DOHH2 (cell line): ENCODE measurements around the gene NLK.
"Not testable (repeated sequence)": the region's sequence is repeated elsewhere in the genome, so short reads cannot be mapped to it uniquely, and the experiment has no call there.

Experiments
- H3F3A ChIP-seq: fragments of 200-600 bp; sonication (generic), shearing (Covaris generic); 2 replicates; pipeline ENCODE4 v1.6.0; 2016; ENCODE audit warnings: antibody characterized with exemption, mild to moderate bottlenecking; ENCODE audit not compliant: control insufficient read depth, insufficient read depth
- H3K27ac ChIP-seq: fragments of 200-600 bp; sonication (generic); 2 replicates; pipeline ENCODE4 v1.5.1; 2014; ENCODE audit warnings: low read depth, mild to moderate bottlenecking, low read length, moderate library complexity
- H3K27me3 ChIP-seq: fragments of 200-600 bp; sonication (generic); 2 replicates; pipeline ENCODE4 v1.6.1; 2014; ENCODE audit warnings: mild to moderate bottlenecking, low read length, mixed read lengths; ENCODE audit not compliant: control insufficient read depth
- H3K36me3 ChIP-seq: fragments of 200-600 bp; sonication (generic); 2 replicates; pipeline ENCODE4 v1.6.1; 2014; ENCODE audit warnings: mild to moderate bottlenecking, low read length, moderate library complexity, mixed read lengths; ENCODE audit not compliant: control insufficient read depth
- H3K4me1 ChIP-seq: fragments of 200-600 bp; sonication (generic); 2 replicates; pipeline ENCODE4 v1.6.1; 2014; ENCODE audit warnings: mild to moderate bottlenecking, low read length, mixed read lengths; ENCODE audit not compliant: control insufficient read depth
- H3K4me2 ChIP-seq: fragments of 200-600 bp; sonication (generic); 2 replicates; pipeline ENCODE4 v1.6.0; 2014; ENCODE audit warnings: mild to moderate bottlenecking, low read length, moderate library complexity
- H3K4me3 ChIP-seq: fragments of 200-600 bp; sonication (generic); 2 replicates; pipeline ENCODE4 v1.5.1; 2014; ENCODE audit warnings: mild to moderate bottlenecking, low read length, mixed read lengths
- H3K79me2 ChIP-seq: fragments of 200-600 bp; sonication (generic); 2 replicates; pipeline ENCODE4 v1.6.1; 2014; ENCODE audit warnings: mild to moderate bottlenecking, low read length, mixed read lengths; ENCODE audit not compliant: control insufficient read depth
- H3K9me2 ChIP-seq: fragments of 200-600 bp; sonication (generic); replicated peaks from 2 replicates; pipeline ENCODE4 v1.6.1; 2014; ENCODE audit warnings: mild to moderate bottlenecking, low read length, mixed read lengths; ENCODE audit not compliant: control insufficient read depth
- H3K9me3 ChIP-seq: fragments of 200-600 bp; sonication (generic); 2 replicates; pipeline ENCODE4 v1.6.1; 2014; ENCODE audit warnings: antibody characterized with exemption, low read length, mixed read lengths; ENCODE audit not compliant: control insufficient read depth, insufficient read depth
- H4K20me1 ChIP-seq: fragments of 200-600 bp; sonication (generic); 2 replicates; pipeline ENCODE4 v1.6.0; 2014; ENCODE audit warnings: low read depth, mild to moderate bottlenecking, antibody characterized with exemption, low read length, moderate library complexity; ENCODE audit not compliant: control insufficient read depth, insufficient read depth
- EZH2phosphoT487 ChIP-seq: fragments of 200-600 bp; sonication (generic); IDR thresholded peaks from 2 replicates; pipeline ENCODE4 v1.6.1; 2017; ENCODE audit warnings: borderline replicate concordance, mild to moderate bottlenecking, antibody characterized with exemption, low read length, moderate library complexity, mixed read lengths
- TF ChIP-seq, protein P1 (sequence below): fragments of 200-600 bp; sonication (generic); IDR thresholded peaks from one replicate; pipeline ENCODE4 v1.5.1; 2014; ENCODE audit warnings: antibody characterized with exemption, mild to moderate bottlenecking, low read depth, low read length; ENCODE audit not compliant: poor library complexity, severe bottlenecking

The NLK gene

DNA sequence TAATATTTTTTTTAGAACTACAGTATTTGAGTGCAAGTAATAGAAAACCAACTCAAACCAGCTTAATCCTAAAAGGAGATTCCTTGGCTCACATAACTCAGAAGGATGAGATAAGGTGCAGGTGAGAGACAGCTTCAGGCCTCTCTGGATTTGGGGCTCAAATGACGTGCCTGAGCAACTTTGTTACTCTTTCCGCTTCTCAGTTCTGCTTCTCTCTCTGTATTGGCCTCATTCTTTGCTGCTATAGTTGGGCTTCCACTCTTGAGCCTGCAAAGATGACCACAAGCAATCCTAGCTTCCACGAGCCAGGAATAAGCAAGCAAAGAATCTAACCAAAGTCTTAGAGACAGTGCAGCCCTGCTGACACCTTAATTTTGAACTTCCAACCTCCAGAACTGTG is 45.0 kb upstream of the NLK start:
- Histone ChIP-seq H3K9me3 (no peaks in the 10 kb centered on the region), H3F3A (no peaks in the 10 kb centered on the region), H3K27ac (no peak overlapping the region), H3K36me3 (no peaks in the 10 kb centered on the region), H3K79me2 (no peaks in the 10 kb centered on the region), H4K20me1 (no peaks in the 10 kb centered on the region), H3K4me1 (no peaks in the 10 kb centered on the region), H3K27me3 (peaks cover 3% of the 10 kb centered on the region; the same call in 1 of the 2 replicates), H3K9me2 (no peaks in the 10 kb centered on the region), H3K4me3 (no peak overlapping the region), H3K4me2 (no peak overlapping the region)
- TF ChIP-seq, protein P1, sequence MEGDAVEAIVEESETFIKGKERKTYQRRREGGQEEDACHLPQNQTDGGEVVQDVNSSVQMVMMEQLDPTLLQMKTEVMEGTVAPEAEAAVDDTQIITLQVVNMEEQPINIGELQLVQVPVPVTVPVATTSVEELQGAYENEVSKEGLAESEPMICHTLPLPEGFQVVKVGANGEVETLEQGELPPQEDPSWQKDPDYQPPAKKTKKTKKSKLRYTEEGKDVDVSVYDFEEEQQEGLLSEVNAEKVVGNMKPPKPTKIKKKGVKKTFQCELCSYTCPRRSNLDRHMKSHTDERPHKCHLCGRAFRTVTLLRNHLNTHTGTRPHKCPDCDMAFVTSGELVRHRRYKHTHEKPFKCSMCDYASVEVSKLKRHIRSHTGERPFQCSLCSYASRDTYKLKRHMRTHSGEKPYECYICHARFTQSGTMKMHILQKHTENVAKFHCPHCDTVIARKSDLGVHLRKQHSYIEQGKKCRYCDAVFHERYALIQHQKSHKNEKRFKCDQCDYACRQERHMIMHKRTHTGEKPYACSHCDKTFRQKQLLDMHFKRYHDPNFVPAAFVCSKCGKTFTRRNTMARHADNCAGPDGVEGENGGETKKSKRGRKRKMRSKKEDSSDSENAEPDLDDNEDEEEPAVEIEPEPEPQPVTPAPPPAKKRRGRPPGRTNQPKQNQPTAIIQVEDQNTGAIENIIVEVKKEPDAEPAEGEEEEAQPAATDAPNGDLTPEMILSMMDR: no peak
- TF ChIP-seq EZH2phosphoT487: no peak

DNA sequence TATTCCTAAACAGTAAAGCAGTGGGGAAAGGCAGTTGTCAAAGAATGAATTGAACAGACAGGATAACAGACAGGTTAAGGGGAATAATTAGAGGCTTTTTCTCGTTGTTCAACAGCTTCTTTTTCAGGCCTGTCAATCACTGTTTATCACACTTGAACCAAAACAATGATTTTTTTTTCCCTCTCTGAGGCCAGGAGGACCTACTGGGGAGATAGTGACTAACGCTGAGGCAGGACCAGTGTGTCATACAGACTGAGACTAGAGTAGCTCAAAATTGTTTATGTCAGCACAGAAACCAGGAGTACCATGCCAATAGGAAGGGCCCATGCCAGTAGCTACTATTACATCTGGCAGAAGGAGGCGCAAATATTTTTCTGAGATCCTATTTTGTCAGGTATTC is 41.3 kb upstream of the NLK start:
- H3K9me2 ChIP-seq: no peaks in the 10 kb centered on the region
- H3K27me3 ChIP-seq: no peaks in the 10 kb centered on the region
- no peaks in the 10 kb centered on the region for H3K36me3 ChIP-seq
- no peaks in the 10 kb centered on the region for H3K4me1 ChIP-seq
- no peaks in the 10 kb centered on the region for H3K79me2 ChIP-seq
- H3F3A ChIP-seq: no peaks in the 10 kb centered on the region
- H3K4me3 ChIP-seq: no peak overlapping the region
- H4K20me1 ChIP-seq: no peaks in the 10 kb centered on the region
- TF ChIP-seq EZH2phosphoT487: no peak
- TF ChIP-seq, protein P1: no peak
- H3K27ac ChIP-seq: no peak overlapping the region
- H3K4me2 ChIP-seq: no peak overlapping the region
- no peaks in the 10 kb centered on the region for H3K9me3 ChIP-seq

DNA sequence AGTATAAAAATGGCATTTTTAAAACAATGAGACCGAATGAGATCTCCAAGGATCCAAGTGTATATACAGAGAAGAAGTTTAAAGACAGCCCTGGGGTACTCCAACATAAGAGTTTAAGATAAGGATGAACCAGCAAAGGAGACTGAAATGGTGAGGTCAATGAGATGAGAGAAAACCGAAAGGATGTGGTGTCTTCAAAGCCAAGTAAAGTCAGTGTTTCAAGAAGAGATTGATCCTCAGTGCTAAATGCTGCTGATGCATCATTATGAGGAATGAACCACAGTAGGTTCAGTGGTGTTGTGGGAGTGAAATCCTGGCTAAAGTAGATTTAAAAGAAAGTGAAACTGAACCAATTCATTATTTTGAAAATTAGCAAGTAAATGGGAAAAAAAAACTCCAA is 38.1 kb upstream of the NLK start:
- no peaks in the 10 kb centered on the region for H3K9me3 ChIP-seq
- no peaks in the 10 kb centered on the region for H3K4me1 ChIP-seq
- TF ChIP-seq EZH2phosphoT487: no peak
- TF ChIP-seq, protein P1: no peak
- H3K36me3 ChIP-seq: no peaks in the 10 kb centered on the region
- H3K79me2 ChIP-seq: no peaks in the 10 kb centered on the region
- H3K27me3 ChIP-seq: no peaks in the 10 kb centered on the region
- no peaks in the 10 kb centered on the region for H3K9me2 ChIP-seq
- no peak overlapping the region for H3K4me2 ChIP-seq
- no peak overlapping the region for H3K4me3 ChIP-seq
- H3K27ac ChIP-seq: no peak overlapping the region
- no peaks in the 10 kb centered on the region for H4K20me1 ChIP-seq
- H3F3A ChIP-seq: no peaks in the 10 kb centered on the region

DNA sequence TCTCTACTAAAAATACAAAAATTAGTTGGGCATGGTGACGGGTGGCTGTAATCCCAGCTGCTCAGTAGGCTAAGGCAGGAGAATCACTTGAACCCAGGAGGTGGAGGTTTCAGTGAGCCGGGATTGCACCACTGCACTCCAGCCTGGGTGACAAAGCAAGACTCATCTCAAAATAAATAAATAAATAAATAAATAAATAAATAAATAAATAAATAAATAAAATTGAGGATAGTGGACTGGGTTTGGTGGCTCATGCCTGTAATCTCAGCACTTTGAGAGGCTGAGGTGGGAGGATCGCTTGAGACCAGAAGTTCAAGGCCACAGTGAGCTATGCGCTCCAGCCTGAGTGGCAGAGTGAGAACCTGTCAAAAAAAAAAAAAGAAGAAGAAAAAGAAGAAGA is 34.6 kb upstream of the NLK start:
- not testable (repeated sequence) for H3K27ac ChIP-seq, H3K27me3 ChIP-seq, H3F3A ChIP-seq, H4K20me1 ChIP-seq, H3K4me3 ChIP-seq, H3K9me2 ChIP-seq, H3K36me3 ChIP-seq, H3K9me3 ChIP-seq, H3K4me1 ChIP-seq, H3K4me2 ChIP-seq, H3K79me2 ChIP-seq
